Tibial nerve (tissue), 4 donors: ENCODE results near the gene DCAF6. TPM values are rescaled to one million over a fixed set of nuclear protein-coding genes. Genes with fewer than 3 reads are reported as not detected.

Source experiments
- DNase-seq, 2 donors: peaks; one replicate each; pipeline ENCODE4 v3.0.0-alpha.2; 2019; ENCODE audit warnings: low spot score in 2 of 2
- H3K27ac ChIP-seq, 4 donors: fragments of 200-600 bp; sonication (generic) in 3 of 4; one replicate each; pipeline ENCODE4 v1.5.1; 2017 to 2019; ENCODE audit warnings: mild to moderate bottlenecking in 1 of 4
- H3K27me3 ChIP-seq, 2 donors: fragments of 200-600 bp; sonication (generic) in 1 of 2; one replicate each; pipeline versions ENCODE4 v1.5.1 to v1.6.0; 2017 to 2019
- H3K36me3 ChIP-seq, 3 donors: fragments of 200-600 bp; sonication (generic); one replicate each; pipeline ENCODE4 v1.5.1; 2018 to 2019
- H3K4me1 ChIP-seq, 4 donors: fragments of 200-600 bp; sonication (generic) in 3 of 4; one replicate each; pipeline ENCODE4 v1.5.1; 2017 to 2019
- H3K4me3 ChIP-seq, 4 donors: fragments of 200-600 bp; sonication (generic) in 3 of 4; one replicate each; pipeline ENCODE4 v1.5.1; 2017 to 2019; ENCODE audit warnings: mild to moderate bottlenecking in 1 of 4, moderate library complexity in 1 of 4
- H3K9me3 ChIP-seq, 4 donors: fragments of 200-600 bp; sonication (generic) in 3 of 4; one replicate each; pipeline ENCODE4 v1.5.1; 2017 to 2019
- EP300 ChIP-seq, 2 donors: sonication (generic); formaldehyde crosslinking; IDR thresholded peaks; one replicate each; pipeline ENCODE4 v1.6.1; 2017; ENCODE audit warnings: antibody characterized with exemption in 2 of 2, mild to moderate bottlenecking in 1 of 2
- POLR2A ChIP-seq, 2 donors: fragments of 450-650 bp; IDR thresholded peaks; one replicate each; pipeline ENCODE4 v1.6.1; 2017; ENCODE audit warnings: antibody characterized with exemption in 2 of 2, mild to moderate bottlenecking in 2 of 2, moderate library complexity in 2 of 2
- WGBS, 2 donors: methylation state at CpG; one replicate each; pipeline ENCODE4 v1.1.5; 2018; 5-methylcytosine and 5-hydroxymethylcytosine counted together
- total RNA-seq, 4 donors: library from RNA; depleted of rRNA; stranded (reverse); fragments of >200 nt; gene quantifications; one replicate each; pipeline ENCODE4 v1.1.0, GENCODE V29; 2016
- TF ChIP-seq, protein P1 (sequence below), 5 experiments: fragments of 200-600 bp in 3 of 5; fragments of 450-650 bp in 2 of 5; sonication (generic) in 3 of 5; IDR thresholded peaks; one replicate each; pipeline ENCODE4 v1.5.1; 2016 to 2019; ENCODE audit warnings: antibody characterized with exemption in 5 of 5, mild to moderate bottlenecking in 3 of 5, moderate library complexity in 2 of 5

The DCAF6 gene
- total RNA-seq, 4 donors from 2014 or later, result 75.7 to 118 (median 77.4) TPM

DNA sequence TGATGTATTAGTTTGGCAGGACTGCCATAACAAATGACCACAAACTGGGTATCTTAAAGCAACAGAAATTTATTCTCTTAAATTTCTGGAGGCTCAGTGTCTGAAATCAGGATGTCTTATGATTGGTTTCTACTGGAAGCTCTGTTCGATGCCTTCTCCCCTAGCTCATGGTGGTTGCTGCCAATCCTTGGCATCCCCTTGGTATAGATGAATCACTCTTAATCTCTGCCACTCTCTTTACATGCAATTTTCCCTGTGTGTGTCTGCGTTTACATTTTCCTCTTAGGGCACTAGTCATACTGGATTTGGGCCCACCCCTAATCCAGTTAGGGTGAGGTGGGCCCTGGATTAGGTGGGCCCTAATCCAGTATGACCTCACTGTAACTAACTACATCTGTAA lies 55.1 kb downstream of the DCAF6 start:
- DNase-seq, result no peak
- Histone ChIP-seq H3K27ac (no peak overlapping the region), H3K4me1 (no peaks in the 10 kb centered on the region), H3K36me3 (peaks cover 0 to 54% (median 0%) of the 10 kb centered on the region in 3 donors), H3K4me3 (no peak overlapping the region), H3K9me3 (no peaks in the 10 kb centered on the region), H3K27me3 (no peaks in the 10 kb centered on the region)
- TF ChIP-seq POLR2A (IDR thresholded peaks at IDR 0.05), result no peak
- no peak for TF ChIP-seq EP300 (IDR thresholded peaks at IDR 0.05)
- TF ChIP-seq, protein P1, sequence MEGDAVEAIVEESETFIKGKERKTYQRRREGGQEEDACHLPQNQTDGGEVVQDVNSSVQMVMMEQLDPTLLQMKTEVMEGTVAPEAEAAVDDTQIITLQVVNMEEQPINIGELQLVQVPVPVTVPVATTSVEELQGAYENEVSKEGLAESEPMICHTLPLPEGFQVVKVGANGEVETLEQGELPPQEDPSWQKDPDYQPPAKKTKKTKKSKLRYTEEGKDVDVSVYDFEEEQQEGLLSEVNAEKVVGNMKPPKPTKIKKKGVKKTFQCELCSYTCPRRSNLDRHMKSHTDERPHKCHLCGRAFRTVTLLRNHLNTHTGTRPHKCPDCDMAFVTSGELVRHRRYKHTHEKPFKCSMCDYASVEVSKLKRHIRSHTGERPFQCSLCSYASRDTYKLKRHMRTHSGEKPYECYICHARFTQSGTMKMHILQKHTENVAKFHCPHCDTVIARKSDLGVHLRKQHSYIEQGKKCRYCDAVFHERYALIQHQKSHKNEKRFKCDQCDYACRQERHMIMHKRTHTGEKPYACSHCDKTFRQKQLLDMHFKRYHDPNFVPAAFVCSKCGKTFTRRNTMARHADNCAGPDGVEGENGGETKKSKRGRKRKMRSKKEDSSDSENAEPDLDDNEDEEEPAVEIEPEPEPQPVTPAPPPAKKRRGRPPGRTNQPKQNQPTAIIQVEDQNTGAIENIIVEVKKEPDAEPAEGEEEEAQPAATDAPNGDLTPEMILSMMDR (IDR thresholded peaks at IDR 0.05), result no peak
- 91 to 97% methylated on average over 2 of the region's 2 CpGs for WGBS, 2 donors

DNA sequence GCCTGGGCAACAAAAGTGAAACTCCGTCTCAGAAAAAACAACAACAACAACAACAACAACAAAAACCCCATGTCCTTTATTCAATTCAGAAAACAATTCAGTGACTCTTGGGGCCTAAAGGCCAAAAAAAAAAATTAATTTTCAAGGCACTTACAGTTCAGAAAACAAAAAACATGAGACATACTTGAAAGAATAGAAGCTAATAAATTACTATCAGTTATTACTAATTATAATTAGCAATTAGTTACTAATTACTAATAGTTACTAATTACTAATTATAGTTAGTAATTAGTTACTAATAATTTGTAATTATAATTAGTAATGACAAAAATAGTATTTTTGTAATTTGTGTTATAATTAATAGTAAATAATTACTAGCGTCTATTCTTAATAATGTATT lies 57.2 kb downstream of the DCAF6 start:
- 89 to 98% methylated on average over 2 of the region's 2 CpGs for WGBS, 2 donors
- no peak for TF ChIP-seq POLR2A (IDR thresholded peaks at IDR 0.05)
- no peak for TF ChIP-seq EP300 (IDR thresholded peaks at IDR 0.05)
- TF ChIP-seq, protein P1 (IDR thresholded peaks at IDR 0.05), result no peak
- Histone ChIP-seq H3K27me3 (no peaks in the 10 kb centered on the region), H3K36me3 (peaks cover 0 to 47% (median 0%) of the 10 kb centered on the region in 3 donors), H3K9me3 (no peaks in the 10 kb centered on the region), H3K27ac (no peak overlapping the region), H3K4me1 (no peaks in the 10 kb centered on the region), H3K4me3 (no peak overlapping the region)
- DNase-seq, result no peak

DNA sequence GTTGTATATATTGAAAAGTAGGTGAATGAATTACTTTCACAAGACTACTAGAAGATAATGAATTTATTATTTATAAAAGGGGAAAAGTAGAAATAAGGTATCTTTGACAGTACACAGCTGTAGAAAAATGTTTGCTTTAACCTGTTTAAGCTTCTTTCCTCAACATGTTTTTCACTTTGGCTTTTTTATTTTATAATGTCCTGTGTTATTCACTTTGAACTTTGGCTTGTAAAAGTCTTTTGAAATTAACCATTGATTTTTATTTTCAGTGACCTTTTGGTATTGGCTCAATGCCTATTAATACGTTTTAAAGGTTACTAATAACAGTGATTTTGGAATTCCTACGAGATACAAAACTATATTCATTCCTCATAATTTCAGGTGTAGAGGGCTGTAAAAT lies 58.1 kb downstream of the DCAF6 start:
- no peak for TF ChIP-seq EP300 (IDR thresholded peaks at IDR 0.05)
- TF ChIP-seq POLR2A (IDR thresholded peaks at IDR 0.05), result no peak
- 50 to 53% methylated on average over 2 of the region's 2 CpGs for WGBS, 2 donors
- Histone ChIP-seq H3K4me3 (no peak overlapping the region), H3K27me3 (no peaks in the 10 kb centered on the region), H3K4me1 (no peaks in the 10 kb centered on the region), H3K36me3 (peaks cover 0 to 46% (median 0%) of the 10 kb centered on the region in 3 donors), H3K27ac (no peak overlapping the region), H3K9me3 (no peaks in the 10 kb centered on the region)
- DNase-seq, result no peak

DNA sequence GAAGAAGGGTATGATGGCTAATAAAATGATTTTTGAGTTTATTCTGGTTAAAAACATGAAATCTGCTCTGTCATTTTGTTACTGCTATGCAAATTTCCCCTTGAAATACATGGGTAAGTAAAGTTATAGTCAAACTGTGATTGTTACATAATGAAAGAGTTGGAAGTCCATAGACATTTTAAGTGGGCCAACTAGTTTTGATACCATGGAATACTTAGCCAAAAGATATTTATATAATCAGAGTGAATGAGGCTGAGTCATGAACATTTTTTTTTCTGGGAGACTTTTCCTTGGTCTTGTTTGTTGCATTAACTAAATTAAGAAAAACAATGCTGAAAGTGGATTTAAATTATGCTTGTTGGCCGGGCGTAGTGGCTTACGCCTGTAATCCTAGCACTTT lies 58.6 kb downstream of the DCAF6 start:
- DNase-seq, result no peak
- Histone ChIP-seq H3K4me3 (no peak overlapping the region), H3K27ac (no peak overlapping the region), H3K9me3 (no peaks in the 10 kb centered on the region), H3K4me1 (no peaks in the 10 kb centered on the region), H3K27me3 (no peaks in the 10 kb centered on the region), H3K36me3 (peaks cover 0 to 46% (median 0%) of the 10 kb centered on the region in 3 donors)
- TF ChIP-seq, protein P1 (IDR thresholded peaks at IDR 0.05), result no peak
- no peak for TF ChIP-seq POLR2A (IDR thresholded peaks at IDR 0.05)
- no peak for TF ChIP-seq EP300 (IDR thresholded peaks at IDR 0.05)
- WGBS, 2 donors, result 95 to 97% methylated on average over 3 of the region's 3 CpGs

DNA sequence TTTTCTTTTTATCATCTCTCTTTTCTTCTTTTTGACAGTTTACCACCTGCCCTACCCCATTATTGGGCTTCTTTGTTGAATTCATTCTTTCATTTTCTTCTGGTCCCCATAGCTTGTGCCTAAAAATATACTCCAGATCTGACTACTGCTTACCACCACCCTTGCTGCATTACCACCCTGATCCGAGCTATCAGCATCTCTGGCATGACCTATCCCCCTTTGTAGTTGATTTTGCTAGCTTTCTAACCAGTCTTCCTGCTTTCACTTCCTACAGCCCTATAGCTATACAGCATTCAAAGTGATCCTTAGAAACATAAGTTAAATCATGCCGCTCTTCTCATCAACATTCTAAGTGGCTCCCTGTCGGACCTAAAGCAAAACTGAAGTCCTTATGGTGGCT lies 59.8 kb downstream of the DCAF6 start:
- 94 to 96% methylated on average over 3 of the region's 3 CpGs for WGBS, 2 donors
- DNase-seq, result no peak
- TF ChIP-seq POLR2A (IDR thresholded peaks at IDR 0.05) (no peak), EP300 (IDR thresholded peaks at IDR 0.05) (no peak)
- TF ChIP-seq, protein P1 (IDR thresholded peaks at IDR 0.05), result no peak

More for the DNA sequence above, 59.8 kb downstream of the DCAF6 start:
- H3K4me3 ChIP-seq, result no peak overlapping the region
- no peak overlapping the region for H3K27ac ChIP-seq
- no peaks in the 10 kb centered on the region for H3K4me1 ChIP-seq
- no peaks in the 10 kb centered on the region for H3K27me3 ChIP-seq
- H3K36me3 ChIP-seq, result peaks cover 0 to 41% (median 0%) of the 10 kb centered on the region in 3 donors
- no peaks in the 10 kb centered on the region for H3K9me3 ChIP-seq
